LNCaP clone FGC (cell line): ENCODE results near the gene DOCK2.
"Not testable (repeated sequence)": the region's sequence is repeated elsewhere in the genome, so short reads cannot be mapped to it uniquely, and the experiment has no call there.

Experiments used
- DNase-seq: peaks from one replicate; pipeline ENCODE4 v3.0.0-alpha.2; 2011; ENCODE audit warnings: low read depth
- H3K4me3 ChIP-seq: 2 replicates; pipeline ENCODE4 v1.5.1; 2011; ENCODE audit warnings: mild to moderate bottlenecking, low read depth, low read length, control low read depth
- TF ChIP-seq, protein P1 (sequence below): IDR thresholded peaks from 2 replicates; pipeline ENCODE4 v1.5.1; 2012; ENCODE audit warnings: mild to moderate bottlenecking; ENCODE audit not compliant: control insufficient read depth, insufficient read depth; ENCODE audit errors: extremely low read depth

Gene DOCK2

DNA sequence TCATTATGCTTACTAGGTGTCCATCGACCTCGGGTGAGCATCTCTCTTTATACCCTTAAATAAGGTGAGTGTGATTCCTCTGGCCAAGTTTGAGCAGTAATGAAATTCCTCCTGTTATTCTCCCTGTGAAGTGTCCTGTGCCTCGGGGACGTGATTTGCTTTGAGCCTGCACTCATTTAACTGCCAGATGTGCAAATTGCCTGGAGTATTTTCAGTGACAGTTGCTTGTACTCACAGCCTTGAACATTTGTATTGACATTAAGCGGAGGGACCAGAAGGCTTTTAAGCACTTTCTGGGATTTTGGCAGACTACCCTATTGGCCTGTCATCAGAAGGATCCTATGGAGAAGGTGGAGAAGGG is 126.9 kb downstream of the DOCK2 start:
- no peak overlapping the region for H3K4me3 ChIP-seq
- TF ChIP-seq, protein P1, sequence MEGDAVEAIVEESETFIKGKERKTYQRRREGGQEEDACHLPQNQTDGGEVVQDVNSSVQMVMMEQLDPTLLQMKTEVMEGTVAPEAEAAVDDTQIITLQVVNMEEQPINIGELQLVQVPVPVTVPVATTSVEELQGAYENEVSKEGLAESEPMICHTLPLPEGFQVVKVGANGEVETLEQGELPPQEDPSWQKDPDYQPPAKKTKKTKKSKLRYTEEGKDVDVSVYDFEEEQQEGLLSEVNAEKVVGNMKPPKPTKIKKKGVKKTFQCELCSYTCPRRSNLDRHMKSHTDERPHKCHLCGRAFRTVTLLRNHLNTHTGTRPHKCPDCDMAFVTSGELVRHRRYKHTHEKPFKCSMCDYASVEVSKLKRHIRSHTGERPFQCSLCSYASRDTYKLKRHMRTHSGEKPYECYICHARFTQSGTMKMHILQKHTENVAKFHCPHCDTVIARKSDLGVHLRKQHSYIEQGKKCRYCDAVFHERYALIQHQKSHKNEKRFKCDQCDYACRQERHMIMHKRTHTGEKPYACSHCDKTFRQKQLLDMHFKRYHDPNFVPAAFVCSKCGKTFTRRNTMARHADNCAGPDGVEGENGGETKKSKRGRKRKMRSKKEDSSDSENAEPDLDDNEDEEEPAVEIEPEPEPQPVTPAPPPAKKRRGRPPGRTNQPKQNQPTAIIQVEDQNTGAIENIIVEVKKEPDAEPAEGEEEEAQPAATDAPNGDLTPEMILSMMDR = no peak
- no peak for DNase-seq

DNA sequence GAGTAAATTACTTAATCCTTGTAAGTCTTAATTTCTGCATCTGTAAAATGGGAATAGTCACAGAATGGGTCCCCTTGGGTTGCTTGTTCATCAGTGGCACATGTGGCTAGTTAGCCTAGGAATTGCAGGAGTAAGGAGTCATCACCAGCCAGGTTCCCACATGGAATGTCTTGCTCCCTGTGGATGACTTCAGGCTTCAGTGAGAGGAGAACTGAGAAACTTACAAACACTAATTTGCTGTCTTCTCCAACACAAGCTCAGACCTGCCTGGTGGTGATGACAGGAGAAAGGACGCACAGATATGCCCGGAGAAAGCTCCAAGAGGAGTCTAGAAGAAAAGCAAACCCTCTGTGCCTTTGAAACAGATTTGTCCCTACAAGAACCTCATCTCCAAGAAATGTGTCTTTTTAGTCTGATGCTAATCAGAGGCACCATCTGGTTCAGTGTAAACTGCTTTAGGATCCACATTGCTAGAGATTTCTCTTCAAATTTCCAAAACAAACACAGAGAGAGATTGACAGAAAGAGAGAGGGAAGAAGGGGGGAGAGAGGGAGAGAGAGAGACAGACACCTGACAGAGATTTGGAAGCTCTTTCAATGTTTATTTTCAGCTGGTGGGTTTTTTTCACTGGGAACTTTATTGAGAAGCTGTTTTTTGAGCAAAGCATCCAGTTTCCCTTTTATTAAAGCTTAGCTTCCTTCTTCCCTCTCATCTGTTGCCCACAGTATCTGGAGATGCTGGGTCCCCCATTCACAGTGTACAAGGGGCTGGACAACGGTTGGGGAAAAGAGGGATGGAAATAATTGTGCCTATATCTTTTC is 128.3 kb downstream of the DOCK2 start:
- DNase-seq = no peak
- H3K4me3 ChIP-seq = no peak overlapping the region
- TF ChIP-seq, protein P1 = no peak

DNA sequence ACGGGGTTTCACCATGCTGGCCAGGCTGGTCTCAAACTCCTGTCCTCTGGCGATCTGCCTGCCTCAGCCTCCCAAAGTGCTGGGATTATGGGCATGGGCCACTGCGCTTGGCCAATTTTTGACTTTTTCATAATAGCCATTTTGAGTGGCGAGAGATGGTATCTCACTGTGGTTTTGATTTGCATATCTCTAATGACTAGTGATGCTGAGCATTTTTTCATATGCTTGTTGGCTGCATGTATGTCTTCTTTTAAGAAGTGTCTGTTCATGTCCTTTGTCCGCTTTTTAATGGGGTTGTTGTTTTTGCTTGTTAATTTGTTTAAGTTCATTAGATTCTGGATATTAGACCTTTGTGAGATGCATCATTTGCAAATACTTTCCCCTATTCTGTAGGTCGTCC is 129.9 kb downstream of the DOCK2 start:
- not testable (repeated sequence) for H3K4me3 ChIP-seq, DNase-seq

DNA sequence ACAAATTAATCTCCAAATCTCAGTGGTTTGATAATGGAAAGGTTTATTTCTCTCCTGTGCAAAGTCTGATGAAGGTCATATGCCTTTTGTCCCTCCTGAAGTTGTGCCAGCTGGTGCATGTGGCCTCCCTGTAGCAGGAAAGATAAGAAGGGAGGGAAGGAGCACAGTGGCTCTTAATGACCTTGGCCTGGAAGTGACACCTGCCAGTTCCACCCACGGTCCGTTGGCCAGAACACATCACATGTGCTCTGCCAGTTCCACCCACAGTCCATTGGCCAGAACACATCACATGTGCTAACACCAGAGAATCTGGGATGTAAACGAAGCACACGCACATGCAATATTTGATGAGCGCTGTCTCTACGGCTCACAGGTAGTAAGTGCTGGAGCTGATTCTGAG is 130.9 kb downstream of the DOCK2 start:
- H3K4me3 ChIP-seq = no peak overlapping the region
- DNase-seq = no peak
- TF ChIP-seq, protein P1 = no peak

DNA sequence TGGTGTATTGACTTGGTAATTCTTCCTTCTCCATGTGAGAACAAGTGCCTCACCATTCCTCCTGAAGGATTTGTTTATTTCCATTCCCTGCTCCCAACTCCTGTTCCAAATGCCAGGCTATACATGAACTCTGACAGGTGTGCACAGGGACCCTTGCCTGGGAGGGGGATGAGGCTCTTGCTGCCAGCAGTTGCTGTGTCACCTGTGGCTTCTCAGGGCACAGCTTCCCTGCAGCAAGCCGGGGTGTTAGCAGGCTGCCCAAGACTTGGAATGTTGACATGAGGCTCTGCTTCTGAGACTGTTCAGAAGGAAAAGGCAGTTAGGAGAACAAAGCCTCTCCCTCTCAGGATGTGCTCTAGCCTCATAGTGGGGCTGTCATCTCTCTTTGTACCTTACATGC is 131.3 kb downstream of the DOCK2 start:
- TF ChIP-seq, protein P1 = no peak
- no peak overlapping the region for H3K4me3 ChIP-seq
- no peak for DNase-seq

DNA sequence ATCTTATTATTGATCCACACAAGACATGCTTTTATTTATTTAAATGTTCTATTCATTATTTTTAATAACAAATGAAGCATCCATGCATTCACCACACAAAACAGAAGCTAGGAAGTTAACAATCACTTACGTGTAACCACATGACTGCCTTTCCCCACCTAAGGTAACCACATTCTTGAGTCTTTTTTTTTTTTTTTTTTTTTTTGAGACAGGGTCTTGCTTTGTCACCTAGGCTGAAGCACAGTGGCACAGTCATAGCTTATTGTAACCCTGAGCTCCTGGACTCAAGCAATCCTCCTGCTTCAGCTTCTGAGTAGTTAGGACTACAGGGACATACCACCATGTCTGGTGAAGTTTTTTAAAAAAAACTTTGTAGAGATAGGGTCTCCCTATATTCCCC is 133.0 kb downstream of the DOCK2 start:
- H3K4me3 ChIP-seq = no peak overlapping the region
- TF ChIP-seq, protein P1 = no peak
- DNase-seq = no peak

DNA sequence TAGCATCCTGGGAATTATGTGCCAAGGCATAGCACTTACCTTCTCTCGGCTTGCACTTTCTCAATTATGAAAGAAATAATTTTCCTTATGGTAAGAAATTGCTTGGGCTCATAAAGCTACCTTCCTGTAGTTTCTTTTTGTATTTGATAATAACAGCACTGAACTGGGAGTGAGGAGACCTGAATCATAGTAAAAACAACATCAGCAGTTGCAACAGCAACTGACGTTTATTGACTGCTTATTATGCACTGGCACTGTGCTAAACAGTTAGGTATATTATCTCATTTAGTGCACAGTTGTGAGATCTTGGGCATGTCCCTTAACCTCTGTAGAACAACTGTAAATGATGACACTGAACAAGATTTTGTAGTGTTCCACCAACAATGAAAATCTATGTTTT is 135.2 kb downstream of the DOCK2 start:
- H3K4me3 ChIP-seq = no peak overlapping the region
- DNase-seq = no peak

More for the DNA sequence above, 135.2 kb downstream of the DOCK2 start:
- TF ChIP-seq, protein P1 = no peak
